ENCODE data around the gene CUX1.
A peak's percentile ranks its signal among the peaks of the same experiment; 100 is the strongest.

CUX1 gene

DNA sequence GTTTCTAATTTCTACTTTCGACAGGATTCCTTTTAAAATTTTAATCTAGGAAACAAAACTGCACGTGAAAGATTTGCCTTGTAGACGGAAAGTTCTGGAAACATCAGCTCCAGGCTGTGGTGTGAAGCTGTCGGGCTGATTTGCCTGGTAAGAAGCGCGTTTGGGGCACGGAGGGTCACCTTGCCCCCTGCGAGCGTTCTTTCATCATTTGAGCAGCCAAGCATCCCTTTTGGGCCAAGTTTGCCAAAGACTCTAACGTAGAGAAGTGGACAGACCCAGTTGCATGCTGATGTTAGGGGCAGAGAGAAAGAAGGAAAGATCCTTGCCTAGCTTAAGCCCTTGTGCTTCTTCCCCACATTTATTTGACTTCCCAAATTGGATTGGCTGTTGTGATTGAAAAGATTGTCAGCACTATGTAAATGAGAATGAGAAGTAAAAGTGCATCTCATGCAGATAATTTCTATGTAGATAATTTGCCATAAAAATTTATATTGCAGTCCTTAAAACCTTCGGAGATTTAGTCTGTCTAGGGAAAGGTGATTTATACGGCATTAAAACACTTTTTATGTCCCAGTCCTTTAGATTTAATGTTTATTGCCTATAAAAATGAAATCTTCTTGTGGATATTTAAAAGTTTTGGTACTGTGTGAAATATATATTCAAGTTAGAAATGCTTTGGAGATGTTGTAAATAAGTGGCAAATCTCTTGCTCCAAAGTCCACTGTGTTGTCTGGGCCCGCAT lies 76.1 kb downstream of the CUX1 start:
- Histone ChIP-seq H3K36me3 (ENCODE audit: control insufficient read depth in 1 of 2, insufficient read depth in 2 of 2, low read length in 2 of 2) (no peaks in the 10 kb centered on the region), H3K4me1 (ENCODE audit: control insufficient read depth in 1 of 2, insufficient read depth in 2 of 2, low read length in 2 of 2) (peaks cover 0 to 14% of the 10 kb centered on the region in 2 donors)

DNA sequence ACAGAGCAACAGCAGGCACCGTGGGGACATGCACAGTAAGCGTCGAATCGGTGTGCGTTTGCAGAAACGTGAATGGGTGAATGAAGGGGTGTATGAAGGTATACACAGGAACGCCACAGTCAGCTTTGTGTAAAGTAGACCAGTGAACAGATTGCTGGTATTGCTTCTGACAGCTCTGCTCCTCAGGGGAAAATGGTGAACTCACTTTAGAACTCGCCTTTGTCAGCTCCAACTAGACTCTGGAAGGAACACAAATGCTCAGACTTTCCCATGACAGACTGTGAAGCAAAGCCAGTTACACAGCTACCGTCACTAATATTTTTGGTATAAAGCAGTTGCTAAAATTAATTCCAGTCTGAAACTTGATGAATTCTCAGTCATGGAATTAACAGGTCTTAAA lies 78.9 kb downstream of the CUX1 start:
- Histone ChIP-seq H3K4me3 (ENCODE audit: low read depth in 1 of 2, low read length in 2 of 2) (no peak overlapping the region), H3K9me3 (ENCODE audit: control insufficient read depth in 1 of 2, low read length in 2 of 2) (no peaks in the 10 kb centered on the region), H3K27ac (ENCODE audit: low read length) (no peak overlapping the region), H3K27me3 (ENCODE audit: low read depth, low read length) (no peaks in the 10 kb centered on the region), H3K36me3 (ENCODE audit: control insufficient read depth in 1 of 2, insufficient read depth in 2 of 2, low read length in 2 of 2) (peaks cover 0 to 3% of the 10 kb centered on the region in 2 donors), H3K4me1 (ENCODE audit: control insufficient read depth in 1 of 2, insufficient read depth in 2 of 2, low read length in 2 of 2) (peaks cover 0 to 25% of the 10 kb centered on the region in 2 donors)

More for the DNA sequence above, 76.1 kb downstream of the CUX1 start:
- H3K9me3 ChIP-seq (ENCODE audit: control insufficient read depth in 1 of 2, low read length in 2 of 2), result no peaks in the 10 kb centered on the region
- H3K27ac ChIP-seq (ENCODE audit: low read length), result no peak overlapping the region
- no peaks in the 10 kb centered on the region for H3K27me3 ChIP-seq (ENCODE audit: low read depth, low read length)
- H3K4me3 ChIP-seq (ENCODE audit: low read depth in 1 of 2, low read length in 2 of 2), result no peak overlapping the region

DNA sequence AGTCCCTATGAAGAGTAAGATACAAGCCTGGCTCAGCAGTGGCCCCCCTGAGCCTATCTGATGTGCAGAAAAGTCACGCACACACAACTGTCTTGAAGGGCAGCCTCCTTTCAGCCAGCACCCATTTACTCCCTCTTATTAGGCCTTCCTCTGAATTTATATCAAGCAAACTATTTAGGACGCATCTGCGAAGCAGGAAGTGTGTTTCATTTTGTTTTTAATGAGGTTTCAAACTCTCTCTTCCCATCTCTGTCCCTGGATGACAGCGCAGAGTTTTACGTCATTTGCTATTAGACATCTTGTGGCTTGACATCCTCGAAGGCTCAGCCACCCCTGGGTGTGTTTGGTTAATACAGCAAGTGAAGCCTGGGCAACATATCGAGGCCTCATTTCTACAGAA lies 79.5 kb downstream of the CUX1 start:
- H3K27ac ChIP-seq (ENCODE audit: low read length), result no peak overlapping the region
- H3K4me1 ChIP-seq (ENCODE audit: control insufficient read depth in 1 of 2, insufficient read depth in 2 of 2, low read length in 2 of 2), result peaks cover 2 to 32% of the 10 kb centered on the region in 2 donors
- no peak overlapping the region for H3K4me3 ChIP-seq (ENCODE audit: low read depth in 1 of 2, low read length in 2 of 2)
- H3K27me3 ChIP-seq (ENCODE audit: low read depth, low read length), result no peaks in the 10 kb centered on the region
- peaks cover 0 to 3% of the 10 kb centered on the region in 2 donors for H3K36me3 ChIP-seq (ENCODE audit: control insufficient read depth in 1 of 2, insufficient read depth in 2 of 2, low read length in 2 of 2)
- no peaks in the 10 kb centered on the region for H3K9me3 ChIP-seq (ENCODE audit: control insufficient read depth in 1 of 2, low read length in 2 of 2)

DNA sequence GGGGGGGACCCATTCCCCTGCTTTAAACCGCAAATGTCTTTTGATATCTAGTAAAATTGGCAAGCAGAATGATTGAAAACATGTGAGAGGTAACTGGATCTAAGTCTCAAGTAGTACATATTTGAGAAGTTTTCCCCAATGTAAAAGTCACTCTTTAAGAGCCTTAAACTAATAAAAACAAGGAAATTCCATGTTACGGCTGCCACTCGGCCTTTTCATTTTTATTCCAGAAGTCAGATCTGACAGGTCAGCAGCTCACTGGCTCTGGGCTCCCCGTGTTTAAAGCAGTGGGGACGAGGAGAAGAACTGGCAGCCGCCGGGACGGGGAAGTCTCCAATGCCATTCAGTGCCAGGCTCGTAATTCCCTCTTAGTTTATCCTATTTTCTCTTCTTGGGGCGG lies 80.7 kb downstream of the CUX1 start:
- Histone ChIP-seq H3K4me1 (ENCODE audit: control insufficient read depth in 1 of 2, insufficient read depth in 2 of 2, low read length in 2 of 2) (peaks cover 4 to 36% of the 10 kb centered on the region in 2 donors), H3K27me3 (ENCODE audit: low read depth, low read length) (no peaks in the 10 kb centered on the region), H3K4me3 (ENCODE audit: low read depth in 1 of 2, low read length in 2 of 2) (no peak overlapping the region), H3K27ac (ENCODE audit: low read length) (no peak overlapping the region), H3K36me3 (ENCODE audit: control insufficient read depth in 1 of 2, insufficient read depth in 2 of 2, low read length in 2 of 2) (peaks cover 0 to 3% of the 10 kb centered on the region in 2 donors), H3K9me3 (ENCODE audit: control insufficient read depth in 1 of 2, low read length in 2 of 2) (no peaks in the 10 kb centered on the region)

DNA sequence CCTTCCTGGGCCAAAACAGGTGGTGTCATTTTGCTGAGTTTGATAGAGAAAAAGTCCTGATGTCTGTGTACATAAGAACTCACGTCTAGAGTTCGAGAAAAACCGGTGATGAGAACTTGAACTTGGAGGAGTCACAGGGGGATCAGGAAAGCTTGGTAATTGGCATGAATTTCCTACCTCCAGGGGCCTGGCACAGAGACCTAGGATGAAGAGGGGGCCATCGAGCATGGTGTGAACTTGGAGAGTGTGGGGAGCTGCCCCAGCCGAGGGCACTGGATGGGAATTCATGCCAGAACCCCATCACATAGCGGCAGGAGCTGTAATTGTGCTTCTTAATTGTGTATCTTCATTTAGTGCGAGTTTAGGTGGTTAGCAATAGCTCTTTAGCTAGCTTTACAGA lies 82.2 kb downstream of the CUX1 start:
- Histone ChIP-seq H3K27me3 (ENCODE audit: low read depth, low read length) (no peaks in the 10 kb centered on the region), H3K9me3 (ENCODE audit: control insufficient read depth in 1 of 2, low read length in 2 of 2) (no peaks in the 10 kb centered on the region), H3K4me1 (ENCODE audit: control insufficient read depth in 1 of 2, insufficient read depth in 2 of 2, low read length in 2 of 2) (peaks cover 4 to 36% of the 10 kb centered on the region in 2 donors), H3K27ac (ENCODE audit: low read length) (no peak overlapping the region), H3K4me3 (ENCODE audit: low read depth in 1 of 2, low read length in 2 of 2) (peak overlapping the region in 1 of 2 donors; percentile 27), H3K36me3 (ENCODE audit: control insufficient read depth in 1 of 2, insufficient read depth in 2 of 2, low read length in 2 of 2) (peaks cover 0 to 3% of the 10 kb centered on the region in 2 donors)

DNA sequence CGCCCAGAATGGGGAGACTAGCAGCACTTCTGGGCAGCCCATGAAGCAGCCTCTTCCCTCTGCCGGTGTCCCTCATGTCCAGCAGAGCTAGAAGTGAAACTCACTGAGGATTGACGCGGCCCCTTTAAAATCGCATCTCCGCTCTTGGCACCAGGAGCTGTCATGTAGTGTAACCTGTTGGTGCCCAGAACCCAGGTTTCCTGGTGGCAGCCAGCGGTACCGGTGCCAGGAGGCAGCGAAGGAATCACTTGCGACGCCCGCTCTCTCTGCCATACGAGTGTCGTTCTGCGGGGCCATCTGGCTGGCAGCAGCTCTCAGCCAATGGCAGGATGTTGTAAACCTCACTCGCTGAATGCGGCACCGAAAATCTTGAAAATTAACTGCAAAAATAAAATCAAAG lies 82.7 kb downstream of the CUX1 start:
- peaks cover 4 to 36% of the 10 kb centered on the region in 2 donors for H3K4me1 ChIP-seq (ENCODE audit: control insufficient read depth in 1 of 2, insufficient read depth in 2 of 2, low read length in 2 of 2)
- peaks cover 0 to 3% of the 10 kb centered on the region in 2 donors for H3K36me3 ChIP-seq (ENCODE audit: control insufficient read depth in 1 of 2, insufficient read depth in 2 of 2, low read length in 2 of 2)
- H3K27ac ChIP-seq (ENCODE audit: low read length), result no peak overlapping the region
- H3K27me3 ChIP-seq (ENCODE audit: low read depth, low read length), result no peaks in the 10 kb centered on the region
- no peaks in the 10 kb centered on the region for H3K9me3 ChIP-seq (ENCODE audit: control insufficient read depth in 1 of 2, low read length in 2 of 2)
- peak overlapping the region in 1 of 2 donors; percentile 27 for H3K4me3 ChIP-seq (ENCODE audit: low read depth in 1 of 2, low read length in 2 of 2)

DNA sequence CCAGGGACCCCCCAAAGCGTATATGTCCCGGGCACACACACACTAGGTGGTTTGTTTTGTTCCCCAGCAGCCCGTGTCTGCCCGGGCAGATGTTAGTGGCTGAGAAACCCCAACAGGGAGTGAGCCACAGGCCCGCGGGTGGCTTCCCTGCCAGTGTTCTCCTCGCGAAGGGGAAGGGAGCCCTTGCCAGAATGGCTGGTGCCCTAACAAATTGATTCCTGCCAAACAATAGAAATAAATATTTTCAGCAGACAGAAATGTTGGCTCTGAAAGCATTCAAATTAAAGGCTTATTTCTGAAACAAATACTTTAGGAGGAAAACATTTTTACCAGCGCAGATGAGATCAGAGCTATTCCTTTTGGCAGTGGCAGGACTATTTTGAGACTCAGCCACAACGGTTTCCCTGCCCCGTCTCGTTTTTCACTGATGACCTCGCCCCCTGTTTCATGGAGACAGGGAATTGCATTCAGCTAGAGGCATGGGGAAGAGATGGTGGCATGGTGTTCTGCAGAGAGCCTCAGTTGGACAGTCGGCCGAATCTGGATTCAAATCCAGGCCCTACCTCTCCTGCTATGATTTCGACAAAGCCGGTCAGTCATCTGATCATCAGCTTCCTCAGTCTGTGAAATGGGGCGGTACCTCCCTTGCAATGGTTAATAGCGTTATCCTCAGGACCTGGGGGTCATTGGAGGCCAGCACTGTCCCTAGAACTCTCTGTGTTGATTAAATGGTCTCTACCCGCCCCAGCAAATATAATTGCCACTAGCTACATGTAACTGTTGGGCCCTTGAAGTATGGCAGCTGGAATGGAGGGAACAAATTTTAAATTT lies 84.5 kb downstream of the CUX1 start:
- Histone ChIP-seq H3K27ac (ENCODE audit: low read length) (no peak overlapping the region), H3K4me1 (ENCODE audit: control insufficient read depth in 1 of 2, insufficient read depth in 2 of 2, low read length in 2 of 2) (peaks cover 4 to 27% of the 10 kb centered on the region in 2 donors), H3K4me3 (ENCODE audit: low read depth in 1 of 2, low read length in 2 of 2) (no peak overlapping the region), H3K36me3 (ENCODE audit: control insufficient read depth in 1 of 2, insufficient read depth in 2 of 2, low read length in 2 of 2) (peaks cover 0 to 3% of the 10 kb centered on the region in 2 donors), H3K27me3 (ENCODE audit: low read depth, low read length) (no peaks in the 10 kb centered on the region), H3K9me3 (ENCODE audit: control insufficient read depth in 1 of 2, low read length in 2 of 2) (no peaks in the 10 kb centered on the region)

DNA sequence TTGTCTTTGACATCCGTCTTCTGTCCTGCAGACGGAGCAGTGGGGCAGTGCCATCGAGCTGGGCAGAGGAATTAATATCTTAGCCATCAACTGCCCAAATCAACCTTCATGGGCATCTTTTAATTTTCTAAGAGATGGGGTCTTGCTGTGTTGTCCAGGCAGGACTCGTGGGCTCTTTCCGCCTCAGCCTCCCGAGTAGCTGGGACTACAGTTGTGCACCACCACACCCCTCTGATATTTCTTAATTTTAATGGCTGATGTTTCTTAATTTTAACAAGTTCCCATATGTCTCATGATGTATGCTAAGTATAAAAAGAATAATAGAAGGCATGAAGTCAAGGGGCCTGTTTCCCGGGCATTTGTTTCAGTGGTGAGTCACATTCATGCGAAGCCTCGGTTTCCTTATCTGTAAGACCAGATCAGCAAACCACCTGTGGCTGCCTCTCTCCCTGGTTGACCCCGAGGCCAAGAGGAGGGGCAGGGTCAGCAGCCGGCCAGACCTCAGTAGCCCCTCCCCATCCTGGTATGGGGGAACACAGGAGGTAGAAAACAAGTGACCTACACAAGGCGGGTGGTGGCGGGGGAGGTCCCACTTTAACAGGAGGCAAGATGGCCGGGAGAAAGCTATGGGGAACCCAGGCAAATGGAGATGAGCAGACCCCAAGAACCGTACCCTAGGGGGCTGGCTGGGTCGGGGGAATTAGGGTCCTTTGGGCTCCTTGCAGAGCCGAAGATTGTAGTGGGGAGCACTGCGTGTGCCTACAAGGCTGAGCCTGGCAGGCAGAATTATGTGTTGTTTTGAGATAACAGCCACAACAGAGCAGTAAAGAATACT lies 85.5 kb downstream of the CUX1 start:
- H3K4me1 ChIP-seq (ENCODE audit: control insufficient read depth in 1 of 2, insufficient read depth in 2 of 2, low read length in 2 of 2), result peaks cover 4 to 23% of the 10 kb centered on the region in 2 donors
- H3K27me3 ChIP-seq (ENCODE audit: low read depth, low read length), result no peaks in the 10 kb centered on the region
- no peak overlapping the region for H3K4me3 ChIP-seq (ENCODE audit: low read depth in 1 of 2, low read length in 2 of 2)
- H3K36me3 ChIP-seq (ENCODE audit: control insufficient read depth in 1 of 2, insufficient read depth in 2 of 2, low read length in 2 of 2), result peaks cover 0 to 3% of the 10 kb centered on the region in 2 donors
- H3K27ac ChIP-seq (ENCODE audit: low read length), result no peak overlapping the region
- H3K9me3 ChIP-seq (ENCODE audit: control insufficient read depth in 1 of 2, low read length in 2 of 2), result no peaks in the 10 kb centered on the region

DNA sequence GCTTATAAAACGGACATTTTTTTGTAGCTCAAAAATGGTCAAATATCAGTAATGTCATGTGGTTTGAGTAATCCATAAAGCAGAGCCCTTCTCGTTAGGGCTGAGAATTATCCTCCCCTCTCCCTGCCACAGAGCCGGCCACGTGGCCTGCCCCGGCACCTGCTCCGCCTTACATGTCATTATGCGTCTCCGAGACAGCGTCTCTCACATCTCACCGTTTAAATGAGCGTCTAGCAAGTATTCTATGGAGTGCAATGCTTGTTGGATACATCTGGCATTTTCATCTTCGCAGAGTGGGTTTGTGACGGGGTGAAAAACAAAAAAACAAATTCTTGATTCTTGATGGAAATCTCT lies 86.1 kb downstream of the CUX1 start:
- H3K27me3 ChIP-seq (ENCODE audit: low read depth, low read length), result no peaks in the 10 kb centered on the region

DNA sequence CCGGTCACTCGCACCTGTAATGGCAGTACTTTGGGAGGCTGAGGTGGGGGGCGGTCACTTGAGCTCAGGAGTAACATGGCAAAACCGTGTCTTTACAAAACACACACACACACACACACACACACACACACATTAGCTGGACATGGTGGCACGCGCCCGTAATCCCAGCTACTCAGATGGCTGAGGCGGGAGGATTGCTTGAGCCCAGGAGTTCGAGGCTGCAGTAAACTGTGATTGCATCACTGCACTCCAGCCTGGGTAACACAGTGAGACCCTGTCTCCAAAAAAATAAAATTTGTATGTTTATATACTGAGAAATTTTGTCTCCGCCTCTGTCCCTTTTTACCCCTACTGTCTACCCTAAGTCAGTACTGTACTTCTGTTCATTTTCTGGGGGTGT lies 86.6 kb downstream of the CUX1 start:
- Histone ChIP-seq H3K4me3 (ENCODE audit: low read depth in 1 of 2, low read length in 2 of 2) (no peak overlapping the region), H3K27me3 (ENCODE audit: low read depth, low read length) (no peaks in the 10 kb centered on the region), H3K9me3 (ENCODE audit: control insufficient read depth in 1 of 2, low read length in 2 of 2) (no peaks in the 10 kb centered on the region), H3K36me3 (ENCODE audit: control insufficient read depth in 1 of 2, insufficient read depth in 2 of 2, low read length in 2 of 2) (no peaks in the 10 kb centered on the region), H3K4me1 (ENCODE audit: control insufficient read depth in 1 of 2, insufficient read depth in 2 of 2, low read length in 2 of 2) (peaks cover 4 to 22% of the 10 kb centered on the region in 2 donors), H3K27ac (ENCODE audit: low read length) (no peak overlapping the region)

More for the DNA sequence above, 86.1 kb downstream of the CUX1 start:
- Histone ChIP-seq H3K9me3 (ENCODE audit: control insufficient read depth in 1 of 2, low read length in 2 of 2) (no peaks in the 10 kb centered on the region), H3K4me1 (ENCODE audit: control insufficient read depth in 1 of 2, insufficient read depth in 2 of 2, low read length in 2 of 2) (peaks cover 4 to 22% of the 10 kb centered on the region in 2 donors), H3K36me3 (ENCODE audit: control insufficient read depth in 1 of 2, insufficient read depth in 2 of 2, low read length in 2 of 2) (peaks cover 0 to 3% of the 10 kb centered on the region in 2 donors), H3K27ac (ENCODE audit: low read length) (no peak overlapping the region), H3K4me3 (ENCODE audit: low read depth in 1 of 2, low read length in 2 of 2) (no peak overlapping the region)

Measured in muscle layer of duodenum (tissue), 2 donors.